Measurements from ENCODE around the gene SELENOM. TPM values are rescaled to one million over a fixed set of nuclear protein-coding genes. Genes with fewer than 3 reads are reported as not detected.
"Not testable (repeated sequence)": the region's sequence is repeated elsewhere in the genome, so short reads cannot be mapped to it uniquely, and the experiment has no call there.

The SELENOM gene
- total and polyA plus RNA-seq, 4 donors: 368 to 1,228 (median 666) TPM

DNA sequence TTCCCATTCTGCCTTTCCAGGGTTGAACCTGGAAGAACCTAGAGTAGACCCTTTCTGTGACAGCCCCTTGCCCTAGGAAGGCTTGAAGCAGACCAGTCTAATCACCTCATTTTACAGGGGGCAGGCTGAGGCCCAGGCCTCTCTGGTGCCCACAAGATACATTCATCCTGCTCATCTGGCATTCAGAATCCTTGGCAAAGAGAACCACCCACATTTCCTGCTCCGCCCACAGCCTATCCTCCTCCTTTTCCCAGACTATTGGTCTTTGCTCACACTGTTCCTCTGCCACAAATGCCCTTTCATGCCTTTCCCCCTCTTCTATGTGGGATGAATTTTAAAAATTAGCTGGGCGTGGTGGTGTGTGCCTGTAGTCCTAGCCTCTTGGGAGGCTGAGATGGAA, 29.0 kb downstream of the SELENOM start:
- DNase-seq; H3K36me3 ChIP-seq (ENCODE audit: control insufficient read depth in 1 of 2, insufficient read depth in 2 of 2, low read length in 1 of 2); H3K4me1 ChIP-seq (ENCODE audit: control insufficient read depth in 1 of 2, insufficient read depth in 2 of 2, low read length in 2 of 2); H3K4me3 ChIP-seq (ENCODE audit: low read length in 2 of 2); intact Hi-C loops (cut with DNase I); H3K27me3 ChIP-seq (ENCODE audit: control insufficient read depth in 1 of 2, insufficient read depth in 2 of 2, low read length in 1 of 2); H3K9me3 ChIP-seq (ENCODE audit: control insufficient read depth, low read length); H3K27ac ChIP-seq (ENCODE audit: low read depth in 1 of 2, low read length in 2 of 2); ATAC-seq (ENCODE audit: low FRiP score): not testable (repeated sequence)
- 88 to 97% methylated on average over 2 of the region's 2 CpGs for WGBS, 2 donors

DNA sequence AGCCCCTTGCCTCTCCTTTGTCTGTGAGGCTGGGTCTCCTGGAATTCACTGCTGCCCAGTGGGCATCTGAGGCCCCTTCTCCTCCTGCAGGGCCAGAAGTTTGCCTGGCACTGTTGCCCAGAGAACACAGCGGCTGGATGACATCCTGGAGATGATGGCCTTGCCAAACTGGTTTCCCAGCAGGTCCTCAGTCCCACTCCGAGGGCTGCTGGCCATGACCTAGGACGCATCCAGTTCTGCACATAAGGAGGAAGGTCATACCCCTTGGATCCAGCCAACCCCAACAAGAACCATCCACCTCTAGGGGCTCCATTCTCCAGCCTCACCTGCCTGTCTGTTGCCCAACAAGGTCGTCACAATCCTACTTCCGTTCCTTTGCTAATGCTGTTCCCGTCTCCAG, 29.7 kb downstream of the SELENOM start:
- H3K4me1 ChIP-seq (ENCODE audit: control insufficient read depth in 1 of 2, insufficient read depth in 2 of 2, low read length in 2 of 2): no peaks in the 10 kb centered on the region
- H3K27me3 ChIP-seq (ENCODE audit: control insufficient read depth in 1 of 2, insufficient read depth in 2 of 2, low read length in 1 of 2): no peaks in the 10 kb centered on the region
- no peaks in the 10 kb centered on the region for H3K36me3 ChIP-seq (ENCODE audit: control insufficient read depth in 1 of 2, insufficient read depth in 2 of 2, low read length in 1 of 2)
- 85 to 93% methylated on average over 6 of the region's 6 CpGs for WGBS, 2 donors
- H3K4me3 ChIP-seq (ENCODE audit: low read length in 2 of 2): no peak overlapping the region
- intact Hi-C loops (cut with DNase I): no loop called here
- no peaks in the 10 kb centered on the region for H3K9me3 ChIP-seq (ENCODE audit: control insufficient read depth, low read length)
- ATAC-seq (ENCODE audit: low FRiP score) (no peak), DNase-seq (no peak)
- H3K27ac ChIP-seq (ENCODE audit: low read depth in 1 of 2, low read length in 2 of 2): no peak overlapping the region

DNA sequence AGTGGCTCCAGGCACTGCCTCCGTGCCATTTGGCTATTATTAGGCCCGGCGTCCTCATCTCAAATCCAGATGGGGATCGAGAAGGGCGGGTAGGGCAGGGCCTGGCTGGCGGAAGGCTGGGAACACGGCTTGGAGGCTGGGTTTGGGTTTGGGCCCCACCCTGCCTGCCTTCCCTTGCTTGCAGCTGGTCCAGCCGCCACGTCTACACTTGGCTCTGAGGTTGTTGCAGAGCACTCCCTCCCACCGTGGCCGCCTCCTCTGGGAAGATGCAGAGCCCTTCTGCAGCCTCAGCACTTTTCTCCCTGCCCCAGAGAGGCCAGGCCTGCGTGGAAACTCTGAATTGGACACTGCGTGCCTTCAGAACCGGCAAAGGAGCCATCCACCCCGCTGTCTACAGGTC, 31.4 kb downstream of the SELENOM start:
- no peaks in the 10 kb centered on the region for H3K9me3 ChIP-seq (ENCODE audit: control insufficient read depth, low read length)
- no peak overlapping the region for H3K4me3 ChIP-seq (ENCODE audit: low read length in 2 of 2)
- DNase-seq (peak; percentile 96 to 97), ATAC-seq (ENCODE audit: low FRiP score) (peak; percentile 93)
- no peaks in the 10 kb centered on the region for H3K27me3 ChIP-seq (ENCODE audit: control insufficient read depth in 1 of 2, insufficient read depth in 2 of 2, low read length in 1 of 2)
- no peaks in the 10 kb centered on the region for H3K36me3 ChIP-seq (ENCODE audit: control insufficient read depth in 1 of 2, insufficient read depth in 2 of 2, low read length in 1 of 2)
- no peaks in the 10 kb centered on the region for H3K4me1 ChIP-seq (ENCODE audit: control insufficient read depth in 1 of 2, insufficient read depth in 2 of 2, low read length in 2 of 2)
- H3K27ac ChIP-seq (ENCODE audit: low read depth in 1 of 2, low read length in 2 of 2): peak overlapping the region; percentile 49 to 71
- intact Hi-C loops (cut with DNase I): no loop called here
- 9 to 11% methylated on average over 15 of the region's 15 CpGs for WGBS, 2 donors

DNA sequence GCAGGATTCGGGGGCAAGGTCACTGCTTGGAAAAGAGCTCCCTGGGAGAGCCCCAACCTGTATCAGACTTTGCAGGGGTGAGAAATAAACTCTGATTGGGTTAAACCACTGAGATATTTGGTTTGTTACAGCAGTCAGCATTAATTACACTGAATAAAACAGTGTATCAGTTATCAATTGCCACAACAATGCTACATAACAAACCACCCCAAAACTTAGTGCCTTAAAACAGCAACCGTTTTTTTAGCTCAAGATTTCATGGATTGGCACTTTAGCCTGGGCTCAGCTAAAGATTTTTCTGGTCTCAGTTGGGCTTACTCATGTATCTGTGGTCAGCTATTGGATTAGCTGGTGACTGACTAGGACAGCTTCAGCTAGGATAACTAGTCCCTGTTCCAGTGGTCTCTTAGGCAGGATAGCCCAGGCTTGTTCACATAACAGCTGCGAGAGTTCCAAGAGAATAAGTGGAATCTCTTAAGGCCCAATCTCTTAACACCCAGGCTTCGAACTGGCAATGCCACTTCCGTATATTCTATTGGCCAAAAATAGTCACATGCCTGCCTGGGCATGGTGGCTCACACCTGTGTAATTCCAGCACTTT, 33.7 kb downstream of the SELENOM start:
- H3K36me3 ChIP-seq (ENCODE audit: control insufficient read depth in 1 of 2, insufficient read depth in 2 of 2, low read length in 1 of 2); H3K9me3 ChIP-seq (ENCODE audit: control insufficient read depth, low read length); H3K27ac ChIP-seq (ENCODE audit: low read depth in 1 of 2, low read length in 2 of 2); H3K4me1 ChIP-seq (ENCODE audit: control insufficient read depth in 1 of 2, insufficient read depth in 2 of 2, low read length in 2 of 2); ATAC-seq (ENCODE audit: low FRiP score); DNase-seq; intact Hi-C loops (cut with DNase I); H3K27me3 ChIP-seq (ENCODE audit: control insufficient read depth in 1 of 2, insufficient read depth in 2 of 2, low read length in 1 of 2); H3K4me3 ChIP-seq (ENCODE audit: low read length in 2 of 2): not testable (repeated sequence)
- WGBS, 2 donors: 72 to 82% methylated on average over 5 of the region's 5 CpGs

DNA sequence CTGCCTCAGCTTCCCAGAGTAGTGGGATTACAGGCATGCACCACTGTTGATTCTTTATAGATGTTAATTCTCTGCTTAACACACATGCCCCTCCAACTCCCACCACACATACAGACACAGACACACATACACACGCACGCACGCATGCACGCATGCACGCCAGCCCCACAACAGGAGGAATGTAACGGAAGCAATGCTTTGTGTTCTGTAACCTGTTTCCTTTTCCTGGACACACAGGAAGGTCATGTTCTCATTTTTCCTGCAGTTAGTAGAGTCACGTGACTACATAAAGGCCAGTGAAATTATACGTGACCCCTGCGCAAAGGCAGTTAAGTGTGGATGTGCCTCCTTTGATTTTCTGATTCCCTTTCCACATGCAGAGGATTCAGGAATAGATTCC, 34.2 kb downstream of the SELENOM start:
- DNase-seq; H3K4me3 ChIP-seq (ENCODE audit: low read length in 2 of 2); intact Hi-C loops (cut with DNase I); H3K36me3 ChIP-seq (ENCODE audit: control insufficient read depth in 1 of 2, insufficient read depth in 2 of 2, low read length in 1 of 2); H3K27ac ChIP-seq (ENCODE audit: low read depth in 1 of 2, low read length in 2 of 2); H3K4me1 ChIP-seq (ENCODE audit: control insufficient read depth in 1 of 2, insufficient read depth in 2 of 2, low read length in 2 of 2); H3K9me3 ChIP-seq (ENCODE audit: control insufficient read depth, low read length); H3K27me3 ChIP-seq (ENCODE audit: control insufficient read depth in 1 of 2, insufficient read depth in 2 of 2, low read length in 1 of 2); ATAC-seq (ENCODE audit: low FRiP score): not testable (repeated sequence)
- WGBS, 2 donors: 89 to 91% methylated on average over 9 of the region's 9 CpGs

DNA sequence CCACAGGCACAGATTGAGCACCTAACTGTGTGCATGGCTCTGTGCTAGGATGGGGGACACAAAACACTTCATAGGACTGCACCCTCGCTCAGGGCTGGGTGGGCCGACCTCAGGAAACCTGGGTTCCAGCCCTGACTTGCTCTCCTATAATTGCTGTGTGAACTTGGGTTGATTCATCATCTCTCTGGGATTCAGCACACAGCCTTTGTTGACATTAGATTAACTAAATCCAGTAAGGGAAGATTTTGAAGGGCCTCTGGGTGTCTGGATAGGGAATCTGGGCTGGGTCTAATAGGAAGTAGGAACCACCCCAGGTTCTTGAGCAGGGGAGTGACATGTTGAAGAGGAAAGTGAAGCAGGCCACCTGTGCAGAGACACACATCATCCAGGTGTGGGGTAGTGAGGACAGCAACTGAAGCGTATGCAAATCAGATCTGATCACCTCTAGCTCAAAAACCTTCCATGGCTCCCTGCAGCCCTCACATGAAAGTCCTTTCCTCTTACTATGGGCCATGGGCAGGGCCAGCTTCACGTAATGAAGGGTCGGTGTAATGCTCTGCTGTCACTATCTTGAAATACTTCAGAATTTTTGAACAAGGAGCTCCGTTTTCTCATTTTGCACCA, 37.6 kb downstream of the SELENOM start:
- WGBS, 2 donors: 87 to 89% methylated on average over 6 of the region's 6 CpGs
- H3K27ac ChIP-seq (ENCODE audit: low read depth in 1 of 2, low read length in 2 of 2); H3K4me3 ChIP-seq (ENCODE audit: low read length in 2 of 2); H3K36me3 ChIP-seq (ENCODE audit: control insufficient read depth in 1 of 2, insufficient read depth in 2 of 2, low read length in 1 of 2); intact Hi-C loops (cut with DNase I); H3K4me1 ChIP-seq (ENCODE audit: control insufficient read depth in 1 of 2, insufficient read depth in 2 of 2, low read length in 2 of 2); ATAC-seq (ENCODE audit: low FRiP score); H3K9me3 ChIP-seq (ENCODE audit: control insufficient read depth, low read length); DNase-seq; H3K27me3 ChIP-seq (ENCODE audit: control insufficient read depth in 1 of 2, insufficient read depth in 2 of 2, low read length in 1 of 2): not testable (repeated sequence)

DNA sequence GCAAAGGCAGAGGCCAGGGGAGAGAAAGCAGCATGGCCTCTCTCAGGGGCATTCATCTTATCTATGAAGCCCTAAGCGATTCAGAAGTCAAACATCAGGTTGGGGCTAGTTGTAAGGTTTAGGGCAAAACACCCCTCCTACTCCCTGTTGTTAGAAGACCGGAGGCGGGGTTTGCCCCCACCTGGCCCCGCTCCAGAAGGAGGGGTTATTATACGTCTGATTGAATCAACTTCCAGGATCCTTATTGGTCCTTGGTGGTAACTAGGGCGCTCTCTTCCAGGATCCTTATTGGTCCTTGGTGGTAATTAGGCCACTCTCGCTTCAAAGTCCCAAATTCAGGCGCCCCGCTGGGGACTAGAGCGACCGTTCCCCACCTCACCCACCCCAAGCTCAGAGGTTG, 38.4 kb downstream of the SELENOM start:
- Histone ChIP-seq H3K9me3 (ENCODE audit: control insufficient read depth, low read length) (no peaks in the 10 kb centered on the region), H3K36me3 (ENCODE audit: control insufficient read depth in 1 of 2, insufficient read depth in 2 of 2, low read length in 1 of 2) (no peaks in the 10 kb centered on the region), H3K4me1 (ENCODE audit: control insufficient read depth in 1 of 2, insufficient read depth in 2 of 2, low read length in 2 of 2) (no peaks in the 10 kb centered on the region), H3K4me3 (ENCODE audit: low read length in 2 of 2) (no peak overlapping the region), H3K27ac (ENCODE audit: low read depth in 1 of 2, low read length in 2 of 2) (no peak overlapping the region), H3K27me3 (ENCODE audit: control insufficient read depth in 1 of 2, insufficient read depth in 2 of 2, low read length in 1 of 2) (no peaks in the 10 kb centered on the region)
- no peak for DNase-seq
- ATAC-seq (ENCODE audit: low FRiP score): no peak
- WGBS, 2 donors: 82 to 87% methylated on average over 11 of the region's 11 CpGs
- intact Hi-C loops (cut with DNase I): no loop called here

DNA sequence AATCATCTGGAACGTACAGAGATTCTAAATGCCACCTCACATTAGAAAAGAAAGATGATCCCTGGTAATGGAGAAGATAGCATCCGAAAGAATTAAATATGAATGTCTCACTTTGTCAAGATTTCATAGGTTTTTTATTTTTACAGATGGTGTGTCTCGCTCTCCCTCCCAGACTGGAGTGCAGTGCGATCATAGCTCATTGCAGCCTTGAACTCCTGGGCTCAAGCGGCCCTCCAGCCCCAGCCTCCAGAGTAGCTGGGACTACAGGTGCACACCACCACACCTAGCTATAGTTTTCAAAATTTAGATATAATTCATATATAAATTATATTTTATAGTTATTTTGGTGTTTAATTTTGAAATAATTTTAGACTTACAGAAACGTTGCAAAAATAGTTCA, 43.0 kb downstream of the SELENOM start:
- Histone ChIP-seq H3K27ac (ENCODE audit: low read depth in 1 of 2, low read length in 2 of 2) (no peak overlapping the region), H3K4me1 (ENCODE audit: control insufficient read depth in 1 of 2, insufficient read depth in 2 of 2, low read length in 2 of 2) (no peaks in the 10 kb centered on the region)

DNA sequence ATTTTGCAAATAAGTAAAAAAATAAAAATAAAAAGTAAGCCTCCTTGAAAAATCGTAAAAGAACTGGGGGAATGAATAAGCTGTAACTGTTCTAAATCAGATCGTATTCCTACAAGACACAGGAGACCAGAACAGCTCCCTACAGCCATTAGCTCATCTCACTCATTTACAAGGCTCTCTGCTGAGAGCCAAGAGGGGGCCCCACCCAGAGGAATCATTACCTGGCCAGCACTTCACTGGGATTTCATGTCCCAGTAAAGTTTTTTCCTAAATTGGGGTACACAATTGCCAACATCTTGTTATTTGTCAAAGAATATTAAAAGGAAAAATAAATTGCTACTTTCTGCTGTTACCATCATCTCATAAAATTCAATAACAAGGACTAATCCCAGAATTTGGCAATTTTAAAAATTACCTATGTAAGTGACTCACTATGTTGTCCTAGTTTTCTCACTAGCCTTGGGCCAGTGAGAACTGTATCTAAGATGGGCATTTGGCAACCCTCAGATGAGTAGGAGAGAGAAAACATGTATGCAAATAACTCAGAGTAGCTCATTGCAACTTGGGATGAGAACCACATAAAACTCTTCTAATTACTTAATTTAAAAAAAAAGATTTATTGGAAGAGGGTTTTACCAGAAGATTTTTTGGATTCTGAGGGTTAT, 44.7 kb downstream of the SELENOM start:
- DNase-seq (no peak), ATAC-seq (ENCODE audit: low FRiP score) (no peak)
- no peak overlapping the region for H3K27ac ChIP-seq (ENCODE audit: low read depth in 1 of 2, low read length in 2 of 2)
- no peaks in the 10 kb centered on the region for H3K36me3 ChIP-seq (ENCODE audit: control insufficient read depth in 1 of 2, insufficient read depth in 2 of 2, low read length in 1 of 2)
- intact Hi-C loops (cut with DNase I): no loop called here
- WGBS, 2 donors: 55 to 58% methylated on average over 2 of the region's 2 CpGs
- H3K4me1 ChIP-seq (ENCODE audit: control insufficient read depth in 1 of 2, insufficient read depth in 2 of 2, low read length in 2 of 2): no peaks in the 10 kb centered on the region
- no peaks in the 10 kb centered on the region for H3K9me3 ChIP-seq (ENCODE audit: control insufficient read depth, low read length)
- no peaks in the 10 kb centered on the region for H3K27me3 ChIP-seq (ENCODE audit: control insufficient read depth in 1 of 2, insufficient read depth in 2 of 2, low read length in 1 of 2)
- no peak overlapping the region for H3K4me3 ChIP-seq (ENCODE audit: low read length in 2 of 2)

More for the DNA sequence above, 43.0 kb downstream of the SELENOM start:
- no peaks in the 10 kb centered on the region for H3K27me3 ChIP-seq (ENCODE audit: control insufficient read depth in 1 of 2, insufficient read depth in 2 of 2, low read length in 1 of 2)
- WGBS, 2 donors: 91 to 94% methylated on average over 6 of the region's 6 CpGs
- DNase-seq (no peak), ATAC-seq (ENCODE audit: low FRiP score) (no peak)
- H3K36me3 ChIP-seq (ENCODE audit: control insufficient read depth in 1 of 2, insufficient read depth in 2 of 2, low read length in 1 of 2): no peaks in the 10 kb centered on the region
- intact Hi-C loops (cut with DNase I): no loop called here
- no peaks in the 10 kb centered on the region for H3K9me3 ChIP-seq (ENCODE audit: control insufficient read depth, low read length)
- no peak overlapping the region for H3K4me3 ChIP-seq (ENCODE audit: low read length in 2 of 2)

Measured in aorta (tissue), 5 donors.